Activated CD8-positive, alpha-beta memory T cell treated with anti-CD3 and anti-CD28 coated beads, Interleukin-2, amount 50 U/mL, for 1 hour (primary cell): ENCODE data around the gene YAF2.

ENCODE experiments used
- DNase-seq: peaks from one replicate; pipeline ENCODE4 v3.0.0-alpha.2; 2020; ENCODE audit errors: extremely low read depth

Gene YAF2

DNA sequence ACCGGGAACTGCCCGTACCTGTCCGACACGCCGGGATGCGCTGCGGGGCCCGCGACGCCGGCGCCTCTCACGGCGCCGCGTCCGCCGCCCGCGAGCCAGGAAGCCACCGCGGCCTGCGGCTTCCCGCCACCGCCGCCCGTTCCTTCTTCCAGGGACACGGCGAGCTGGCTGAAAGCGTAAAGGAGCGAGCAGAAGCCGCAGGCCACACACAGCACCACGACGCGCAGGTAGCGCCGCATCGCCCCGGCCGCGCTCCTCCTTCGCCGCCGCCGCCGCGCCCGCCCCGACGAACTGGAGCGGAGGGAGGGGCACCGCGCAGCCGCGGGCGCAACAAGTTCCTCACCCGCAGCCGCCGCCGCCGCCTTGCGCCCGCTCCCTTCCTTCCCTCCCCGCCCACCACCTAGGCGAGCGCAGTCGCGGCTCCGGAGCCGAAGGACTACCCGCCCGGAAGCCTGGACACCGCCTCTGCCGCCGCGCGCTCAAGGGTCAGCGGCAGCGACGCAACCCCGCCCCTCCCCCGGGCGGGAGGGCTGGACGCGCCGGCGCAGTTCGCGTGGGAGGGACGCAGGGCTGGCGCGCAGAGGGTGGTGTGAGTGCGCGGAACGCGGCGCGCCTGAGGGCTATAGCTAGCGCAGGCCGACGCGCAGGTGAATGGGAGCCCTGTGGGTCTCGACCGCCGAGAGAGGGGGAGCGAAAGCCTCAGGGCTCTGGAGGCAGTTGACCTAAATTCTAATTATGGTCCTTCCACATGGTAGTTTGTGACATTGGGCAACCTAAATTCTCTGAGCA is 93.4 kb downstream of the YAF2 start, which contains the start of gene GXYLT1:
GXYLT1 (minus strand) TSS at position 467 of the 789 bp plus-strand sequence; CDS start at position 239, 228 bp downstream.
- peak; percentile 30 for DNase-seq

DNA sequence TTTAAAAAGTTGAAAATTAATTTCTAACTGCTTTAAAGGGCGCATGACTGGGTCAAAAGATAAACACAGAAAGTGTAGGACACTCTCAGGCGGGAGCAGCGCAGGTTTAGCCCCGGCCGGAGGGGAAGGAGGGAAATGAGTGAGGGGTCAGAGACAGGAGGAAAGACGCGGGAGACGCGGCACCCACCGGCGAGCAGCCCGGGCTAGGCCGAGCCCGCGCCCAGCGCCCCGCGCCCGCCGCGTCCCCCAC is 94.0 kb downstream of the YAF2 start:
- no peak for DNase-seq

DNA sequence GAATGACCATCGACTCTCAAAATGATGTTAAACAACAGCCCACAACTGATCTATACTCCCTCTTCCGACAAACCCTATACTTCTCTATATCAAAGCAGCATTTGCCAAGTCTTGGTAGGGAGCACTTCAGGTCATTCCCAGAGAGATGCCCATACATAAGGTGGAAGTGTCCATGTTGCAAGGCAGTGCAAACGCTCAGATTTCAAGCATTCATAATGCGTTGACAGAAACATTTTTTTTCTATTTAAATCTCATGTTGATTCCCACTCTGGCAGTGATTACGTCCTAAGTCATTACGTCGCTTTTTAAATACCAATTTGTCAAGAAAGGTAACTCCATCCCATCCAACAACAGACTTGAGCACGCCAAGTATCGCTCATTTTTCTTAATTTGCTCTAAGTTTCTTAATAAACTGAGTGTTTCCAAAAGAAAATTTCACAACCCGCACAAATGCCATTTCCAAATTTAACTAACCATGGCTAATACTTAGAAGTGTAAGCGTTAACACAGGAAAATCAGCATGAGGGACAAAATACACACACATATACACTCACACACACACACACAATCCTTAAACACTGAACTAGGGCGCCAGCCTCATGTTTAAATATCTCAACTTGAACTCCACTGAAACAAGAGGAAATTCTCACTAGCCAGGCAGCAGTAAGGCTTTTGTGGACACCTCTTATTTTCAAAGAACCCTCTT is 94.4 kb downstream of the YAF2 start:
- no peak for DNase-seq

DNA sequence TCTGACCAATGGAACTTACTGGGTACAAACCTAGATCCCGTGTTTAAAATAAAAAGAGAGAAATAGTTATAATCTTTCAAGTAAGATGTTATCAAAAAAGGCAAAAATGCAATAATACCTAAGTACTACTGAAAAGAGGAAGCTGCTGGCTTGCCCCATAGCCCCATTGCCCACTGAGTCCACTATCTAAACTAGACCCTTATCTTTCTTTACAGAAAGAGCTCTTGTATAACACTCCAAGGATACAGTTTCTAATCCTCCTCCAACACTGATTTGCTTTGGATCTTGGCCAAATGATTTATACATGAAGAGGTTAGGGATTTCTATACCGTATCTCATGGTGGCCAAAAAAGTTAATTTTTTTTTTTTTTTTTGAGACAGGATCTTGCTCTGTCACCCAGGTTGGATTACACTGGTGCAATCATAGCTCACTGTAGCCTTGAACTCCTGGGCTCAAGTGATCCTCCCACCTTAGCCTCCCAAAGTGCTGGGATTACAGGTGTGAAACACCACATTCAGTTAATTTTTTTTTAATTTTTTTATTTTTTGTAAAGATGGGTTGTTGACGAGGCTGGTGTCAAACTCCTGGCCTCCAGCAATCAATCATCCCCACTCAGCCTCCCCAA is 96.0 kb downstream of the YAF2 start:
- no peak for DNase-seq

DNA sequence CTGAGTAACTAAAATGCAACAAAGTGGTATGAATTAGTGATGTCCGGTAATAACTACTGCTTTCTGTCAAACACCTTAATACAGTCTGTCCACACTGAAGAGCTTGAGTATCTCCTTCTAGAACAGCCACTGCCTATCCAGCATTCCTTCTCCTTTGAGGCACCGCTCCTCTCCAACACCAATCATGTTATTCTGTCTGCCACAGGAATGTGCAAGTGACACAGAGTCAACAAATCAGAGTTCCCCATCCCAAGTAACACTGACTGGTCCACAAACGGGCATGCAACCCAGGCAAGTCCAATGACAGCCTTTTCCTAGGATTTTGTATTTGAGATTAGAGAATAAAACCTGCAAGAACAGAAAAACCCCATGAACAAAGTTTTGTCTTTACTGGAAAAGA is 97.1 kb downstream of the YAF2 start:
- no peak for DNase-seq

DNA sequence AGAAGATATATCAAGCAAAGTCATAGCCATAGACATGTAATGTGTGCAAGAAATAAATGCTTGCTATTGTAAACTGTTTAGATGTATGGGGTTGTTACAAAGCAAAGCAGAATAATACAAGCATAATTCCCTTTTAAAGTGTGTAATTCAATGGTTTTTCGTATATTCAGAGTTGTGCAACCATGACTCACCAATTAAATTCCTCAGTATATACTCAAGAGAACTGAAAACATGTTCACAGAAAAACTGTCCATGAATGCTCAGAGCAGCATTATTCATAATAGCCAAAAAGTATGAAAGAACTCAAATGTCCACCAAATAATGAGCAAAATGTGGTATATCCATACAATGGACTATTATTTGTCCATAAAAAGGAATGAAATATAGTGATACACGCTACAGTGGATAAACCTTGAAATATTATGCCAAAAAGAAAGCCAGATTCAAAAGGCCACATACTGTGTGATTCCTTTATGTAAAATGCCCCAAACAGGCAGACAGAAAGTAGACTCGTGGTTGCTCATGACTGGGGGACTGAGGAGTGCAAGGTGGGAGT is 102.7 kb downstream of the YAF2 start:
- DNase-seq, result no peak

DNA sequence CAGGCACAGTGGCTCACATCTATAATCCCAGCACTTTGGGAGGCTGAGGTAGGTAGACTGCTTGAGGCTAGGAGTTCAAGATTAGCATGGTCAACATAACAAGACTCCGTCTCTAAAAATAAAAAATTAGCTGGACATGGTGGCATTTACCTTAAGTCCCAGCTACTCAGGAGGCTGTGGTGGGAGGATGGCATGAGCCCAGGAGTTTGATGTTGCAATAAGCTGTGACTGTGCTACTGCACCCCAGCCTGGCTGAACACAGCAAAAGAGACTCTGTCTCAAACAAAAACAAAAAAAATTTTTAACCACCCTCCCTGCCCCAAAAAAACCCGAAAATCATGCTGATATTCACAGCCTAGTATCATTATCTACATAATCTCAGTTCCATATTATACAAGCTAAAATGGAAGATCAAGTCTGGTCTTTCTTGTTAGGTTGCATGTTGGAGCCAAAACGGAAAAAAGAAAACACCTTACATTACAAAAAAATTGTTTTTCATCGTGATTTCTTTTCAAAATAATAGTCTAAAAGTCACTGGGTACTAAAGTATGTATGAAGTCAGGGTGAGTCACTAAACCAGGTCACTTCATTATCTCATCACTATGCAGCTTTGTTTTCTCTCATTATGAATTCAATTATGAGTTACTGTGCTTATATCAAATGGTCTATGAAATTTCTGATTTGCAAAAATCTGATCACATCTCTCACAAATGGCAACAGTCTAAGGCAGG is 107.2 kb downstream of the YAF2 start:
- DNase-seq, result no peak

DNA sequence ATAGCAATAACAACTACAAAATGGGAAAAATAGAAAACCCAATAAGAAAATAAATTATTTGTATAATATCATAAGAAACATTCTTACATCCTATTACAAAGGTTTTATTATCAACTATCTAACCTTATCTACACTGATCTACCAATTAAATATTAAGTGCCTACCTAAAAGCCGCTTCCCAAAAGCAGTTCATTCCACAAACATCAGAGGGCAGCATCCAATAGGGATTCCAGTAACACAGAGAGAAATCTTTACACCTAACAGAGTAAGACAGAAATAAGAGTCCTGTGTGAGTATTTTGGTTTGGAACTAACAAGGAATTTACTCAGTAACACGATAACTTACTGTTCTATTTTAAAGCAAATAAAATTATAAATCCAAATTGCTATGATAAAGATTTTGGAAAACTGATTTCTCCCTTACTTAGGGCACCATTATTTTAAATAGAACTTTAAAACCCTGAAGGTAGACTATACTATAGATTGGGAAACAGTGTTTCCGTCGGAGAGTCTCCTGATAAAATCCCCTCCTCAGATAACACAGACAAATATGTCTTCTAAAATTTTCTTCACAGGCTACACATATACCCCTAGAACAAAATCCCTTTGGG is 108.3 kb downstream of the YAF2 start:
- no peak for DNase-seq

DNA sequence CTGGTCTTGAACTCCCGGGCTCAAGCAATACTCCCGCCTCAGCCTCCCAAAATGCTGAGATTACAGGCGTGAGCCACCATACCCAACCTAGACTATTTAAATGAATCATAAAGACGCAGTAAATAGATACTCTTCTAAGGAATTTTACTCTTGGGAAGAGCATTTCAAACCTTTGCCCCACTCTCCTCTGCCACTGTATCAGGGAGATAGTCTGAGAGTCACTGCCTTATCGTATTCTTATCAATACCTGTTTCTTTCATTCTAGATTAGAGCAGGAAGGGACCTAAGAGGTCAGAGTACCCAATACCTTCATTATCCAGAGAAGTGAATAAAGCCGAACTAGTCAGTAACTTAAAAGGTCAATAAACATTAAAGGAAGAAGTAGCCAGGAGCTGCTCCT is 109.2 kb downstream of the YAF2 start:
- no peak for DNase-seq

DNA sequence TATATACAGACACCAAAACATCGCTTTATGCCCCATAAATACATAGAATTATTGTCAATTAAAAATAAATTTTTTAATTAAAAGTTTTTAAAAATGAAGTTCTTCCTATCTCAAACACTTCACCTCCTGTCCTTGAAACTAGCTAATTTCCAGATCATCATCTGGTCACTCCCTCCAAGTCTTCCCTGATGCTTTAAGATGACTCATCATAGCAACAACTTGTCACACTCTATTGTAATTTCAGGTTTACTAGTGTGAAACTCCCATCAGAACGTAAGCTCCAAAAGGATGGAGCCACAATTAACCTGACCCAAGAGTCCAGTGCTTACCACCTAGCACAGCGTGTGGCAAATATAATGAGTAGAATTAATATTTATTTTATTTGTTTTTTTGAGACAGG is 109.7 kb downstream of the YAF2 start:
- no peak for DNase-seq

DNA sequence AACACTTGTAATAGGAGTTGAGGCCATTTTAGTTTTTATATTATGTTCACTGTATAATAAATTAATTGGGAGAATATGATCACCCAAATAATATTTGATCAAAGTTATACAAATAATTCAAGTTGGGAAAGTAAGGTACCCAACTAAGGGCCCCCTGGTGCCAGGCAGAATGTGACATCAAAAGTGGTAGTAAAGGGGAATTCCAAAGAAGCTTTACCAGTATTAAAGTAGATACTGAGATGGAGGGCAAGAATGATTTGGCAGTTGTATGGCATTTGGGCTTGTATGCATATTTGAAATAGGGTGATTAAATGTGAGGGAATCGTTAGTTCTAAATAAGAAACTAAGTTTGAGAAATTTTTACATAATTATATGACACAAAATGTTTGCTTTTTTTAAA is 111.1 kb downstream of the YAF2 start:
- no peak for DNase-seq

DNA sequence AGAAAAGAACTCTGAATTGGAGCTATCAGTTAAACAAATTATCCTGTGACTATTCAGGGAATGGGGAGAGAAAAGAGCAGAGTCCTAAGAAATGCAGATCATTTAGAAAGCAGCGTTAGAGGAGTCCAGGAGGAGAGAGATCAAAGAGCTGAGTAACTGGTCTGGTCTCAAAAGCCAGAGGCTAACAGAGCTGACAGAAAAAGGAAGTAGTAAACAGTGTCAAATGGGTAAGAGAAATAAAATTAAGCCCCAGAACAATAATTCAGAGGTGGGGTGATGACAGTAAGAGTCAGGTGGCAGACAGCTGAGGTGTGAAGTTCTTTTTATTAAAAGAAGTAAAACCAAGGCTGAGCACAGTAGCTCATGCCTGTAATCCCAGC is 112.7 kb downstream of the YAF2 start:
- DNase-seq, result no peak

DNA sequence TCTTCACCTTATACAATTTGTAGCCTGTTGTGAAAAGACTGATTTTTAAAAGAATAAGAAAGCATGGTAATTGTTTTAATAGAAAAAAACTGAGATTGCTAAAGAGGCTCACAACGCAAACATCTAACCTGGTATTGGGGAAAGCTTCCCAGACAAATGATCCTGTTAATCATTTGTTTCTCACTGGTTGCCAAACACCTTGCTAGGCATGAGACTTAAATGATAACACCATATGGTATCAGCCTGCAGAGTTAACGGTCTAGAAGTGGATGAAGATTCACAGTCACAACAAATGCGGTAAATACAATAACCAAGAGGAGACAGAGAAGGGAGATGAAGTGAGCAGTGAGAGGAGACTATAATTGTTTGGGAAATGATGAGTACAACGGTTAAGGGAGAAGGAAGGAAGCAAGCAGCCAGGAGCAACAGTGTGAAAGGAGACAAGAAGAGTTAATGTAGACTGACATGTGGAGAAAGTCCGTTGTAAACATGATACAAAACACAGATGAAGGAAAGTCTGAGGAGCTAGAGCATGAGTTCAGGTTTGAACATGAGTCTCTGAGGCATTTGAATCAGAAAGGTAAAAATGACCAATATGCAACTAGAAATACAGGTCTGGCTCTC is 113.2 kb downstream of the YAF2 start:
- no peak for DNase-seq

DNA sequence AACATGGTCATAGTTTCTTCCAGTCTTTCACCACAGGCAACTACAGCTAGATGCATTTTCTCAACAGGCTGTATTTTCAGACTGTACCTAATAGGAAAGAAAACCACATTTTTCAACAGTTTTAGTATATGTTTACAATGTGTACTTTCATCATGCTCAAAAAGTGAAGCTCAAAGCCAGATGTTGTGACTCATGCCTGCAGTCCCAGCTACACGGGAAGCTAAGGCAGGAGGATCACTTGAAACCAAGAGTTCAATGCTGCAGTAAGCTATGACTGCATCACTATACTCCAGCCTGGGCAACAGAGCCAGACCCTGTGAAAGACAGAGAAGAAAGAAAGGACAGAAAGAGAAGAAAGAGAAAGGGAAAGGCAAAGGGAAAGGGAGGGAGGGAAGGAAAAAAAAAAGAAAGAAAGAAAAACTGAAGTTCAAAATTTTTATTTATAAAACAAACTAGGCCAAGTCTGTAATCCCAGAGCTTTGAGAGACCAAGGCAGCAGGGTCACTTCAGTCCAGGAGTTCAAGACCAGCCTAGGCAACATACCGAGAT is 118.9 kb downstream of the YAF2 start:
- no peak for DNase-seq

DNA sequence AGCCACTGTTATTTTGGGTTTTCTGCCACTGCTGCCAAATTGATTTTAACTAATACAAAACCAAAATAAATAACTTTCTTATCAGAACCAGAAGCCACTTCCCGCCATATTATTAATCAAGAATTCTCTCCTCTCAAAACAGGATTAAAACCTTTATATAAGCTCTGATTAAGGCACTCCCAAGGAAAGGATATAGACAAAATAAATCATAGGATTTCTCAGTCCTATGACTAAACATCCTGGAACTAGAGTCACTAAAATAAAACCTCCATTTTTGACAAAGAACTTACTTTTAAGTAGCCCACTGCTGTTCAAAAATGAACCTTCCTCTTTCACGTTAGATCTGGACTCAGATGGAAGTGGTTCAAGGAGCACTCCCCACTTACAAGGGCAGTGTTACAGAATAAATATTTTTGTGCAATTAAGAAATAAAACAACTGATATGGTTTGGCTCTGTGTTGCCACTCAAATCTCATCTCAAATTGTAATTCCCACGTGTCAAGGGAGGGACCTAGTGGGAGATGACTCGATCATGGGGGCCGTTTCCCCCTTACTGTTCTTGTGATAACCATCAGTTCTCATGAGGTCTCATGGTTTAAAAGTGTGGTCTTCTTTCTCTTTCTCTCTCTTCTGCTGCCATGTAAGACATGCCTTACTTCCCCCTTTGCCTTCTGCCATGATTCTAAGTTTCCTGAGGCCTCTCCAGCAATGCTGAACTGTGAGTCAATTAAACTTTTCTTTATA is 119.7 kb downstream of the YAF2 start:
- DNase-seq, result no peak

DNA sequence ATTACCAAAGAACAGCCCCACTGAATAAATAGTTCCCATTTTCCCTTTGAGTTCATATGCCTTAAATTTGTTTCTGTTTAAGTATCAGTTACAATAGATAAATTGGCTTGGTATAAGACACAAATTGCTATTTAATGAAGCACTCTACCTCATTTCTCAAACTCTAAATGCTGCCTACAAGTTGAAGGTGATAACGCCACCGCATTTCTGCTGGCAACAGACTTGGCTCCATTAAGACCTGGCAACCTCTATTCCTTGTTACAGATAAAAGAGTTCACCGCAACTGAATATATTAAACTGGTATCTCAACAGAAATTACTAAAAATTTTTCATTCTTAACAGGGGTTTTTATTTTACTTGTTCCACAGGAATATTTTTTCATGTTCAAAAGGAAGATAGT is 129.0 kb downstream of the YAF2 start:
- DNase-seq, result no peak
